SK-N-SH (cell line): ENCODE results near the gene SEMA3A. TPM values are rescaled to one million over a fixed set of nuclear protein-coding genes. Genes with fewer than 3 reads are reported as not detected.

Source experiments
- CTCF ChIA-PET: fragments of 300-600, 350-600 bp; formaldehyde crosslinking; extraction: SDS; loops from one replicate; lab custom pipeline; 2021; lab: Yijun Ruan, JAX
- POLR2A ChIA-PET: fragments of 350-600 bp; sonication (Branson Sonifier 250); formaldehyde crosslinking; extraction: SDS; loops from one replicate; lab custom pipeline; 2020; ENCODE audit warnings: antibody characterized with exemption, inconsistent platforms; lab: Yijun Ruan, JAX
- DNase-seq: peaks from one replicate; pipeline ENCODE4 v3.0.0; 2012
- H2AFZ ChIP-seq: fragments of 200-600 bp; sonication (generic); 2 replicates; pipeline ENCODE4 v1.8.1; 2016; ENCODE audit warnings: antibody characterized with exemption, mild to moderate bottlenecking, low read depth
- H3F3A ChIP-seq: fragments of 200-600 bp; sonication (generic); replicated peaks from 2 replicates; pipeline ENCODE3; 2016; ENCODE audit warnings: antibody characterized with exemption, mild to moderate bottlenecking; ENCODE audit not compliant: insufficient read depth
- H3K27ac ChIP-seq, 2 experiments: fragments of 200-500 bp in 1 of 2; fragments of 200-600 bp in 1 of 2; sonication (Bioruptor generic) in 1 of 2; sonication (generic), shearing (Covaris generic) in 1 of 2; 2 replicates each; pipeline versions ENCODE4 v1.5.1 to v1.6.1; 2014 to 2016; ENCODE audit warnings: low read depth in 2 of 2, inconsistent platforms in 1 of 2, low read length in 1 of 2, mild to moderate bottlenecking in 1 of 2, mixed read lengths in 1 of 2
- H3K27me3 ChIP-seq: fragments of 200-600 bp; sonication (generic), shearing (Covaris generic); 2 replicates; pipeline ENCODE4 v1.6.1; 2016; ENCODE audit warnings: mixed run types; ENCODE audit not compliant: insufficient read depth
- H3K36me3 ChIP-seq, 2 experiments: fragments of 200-500 bp in 1 of 2; fragments of 200-600 bp in 1 of 2; sonication (Bioruptor generic) in 1 of 2; sonication (generic) in 1 of 2; replicated peaks in 1 of 2; 2 replicates each; pipeline versions ENCODE3 to v1.5.1; 2014 to 2016; ENCODE audit warnings: low read length in 1 of 2, mild to moderate bottlenecking in 1 of 2; ENCODE audit not compliant: insufficient read depth in 2 of 2, control insufficient read depth in 1 of 2
- H3K4me1 ChIP-seq, 2 experiments: fragments of 200-500 bp in 1 of 2; fragments of 200-600 bp in 1 of 2; sonication (Bioruptor generic) in 1 of 2; sonication (generic), shearing (Covaris generic) in 1 of 2; 2 replicates each; pipeline versions ENCODE4 v1.5.1 to v1.6.1; 2014 to 2016; ENCODE audit warnings: low read depth in 1 of 2, low read length in 1 of 2, mixed run types in 1 of 2; ENCODE audit not compliant: insufficient read depth in 2 of 2, control insufficient read depth in 1 of 2
- H3K4me2 ChIP-seq: fragments of 200-600 bp; sonication (generic), shearing (Covaris generic); 2 replicates; pipeline ENCODE4 v1.6.1; 2017; ENCODE audit warnings: mixed run types
- H3K4me3 ChIP-seq, 2 experiments: fragments of 200-500 bp in 1 of 2; fragments of 200-600 bp in 1 of 2; sonication (Bioruptor generic) in 1 of 2; sonication (generic), shearing (Covaris generic) in 1 of 2; 2 replicates each; pipeline versions ENCODE4 v1.5.1 to v1.8.1; 2014 to 2016; ENCODE audit warnings: low read depth in 2 of 2, inconsistent platforms in 1 of 2, low read length in 1 of 2, mild to moderate bottlenecking in 1 of 2, mixed read lengths in 1 of 2, moderate library complexity in 1 of 2
- H3K79me2 ChIP-seq: fragments of 200-600 bp; sonication (generic); 2 replicates; pipeline ENCODE4 v1.8.1; 2017; ENCODE audit warnings: mild to moderate bottlenecking; ENCODE audit not compliant: insufficient read depth
- H3K9ac ChIP-seq: fragments of 200-600 bp; sonication (generic); 2 replicates; pipeline ENCODE4 v1.6.1; 2017; ENCODE audit warnings: mixed run types
- H3K9me2 ChIP-seq: fragments of 200-600 bp; sonication (generic); 2 replicates; pipeline ENCODE4 v1.6.1; 2017; ENCODE audit warnings: mixed run types
- H3K9me3 ChIP-seq: fragments of 200-600 bp; sonication (generic); 2 replicates; pipeline ENCODE4 v1.6.1; 2017; ENCODE audit warnings: mixed run types, mild to moderate bottlenecking, moderate library complexity
- H4K20me1 ChIP-seq: fragments of 200-600 bp; sonication (generic); 2 replicates; pipeline ENCODE4 v1.6.1; 2017; ENCODE audit warnings: mild to moderate bottlenecking, mixed run types; ENCODE audit not compliant: insufficient read depth
- CHD2 ChIP-seq: fragments of 150-350 bp; IDR thresholded peaks from 2 replicates; pipeline ENCODE4 v1.6.1; 2018; ENCODE audit warnings: low read length; ENCODE audit not compliant: partially characterized antibody
- EP300 ChIP-seq, 2 experiments: IDR thresholded peaks; 2 replicates each; pipeline versions ENCODE4 v1.4.0 to v1.6.1; 2012; ENCODE audit warnings: borderline replicate concordance in 1 of 2, low read depth in 1 of 2, low read length in 1 of 2
- EZH2phosphoT487 ChIP-seq: fragments of 200-600 bp; sonication (generic); IDR thresholded peaks from 2 replicates; pipeline ENCODE4 v1.6.1; 2017; ENCODE audit warnings: low read depth, mixed run types, mild to moderate bottlenecking, antibody characterized with exemption, moderate library complexity, borderline replicate concordance
- FOSL2 ChIP-seq: IDR thresholded peaks from 2 replicates; pipeline ENCODE4 v1.4.0; 2012; ENCODE audit warnings: low read depth, mild to moderate bottlenecking, moderate library complexity, borderline replicate concordance
- IRF3 ChIP-seq: fragments of 150-350 bp; IDR thresholded peaks from 2 replicates; pipeline ENCODE4 v1.6.1; 2016; ENCODE audit warnings: mild to moderate bottlenecking, low read depth, low read length
- JUND ChIP-seq: IDR thresholded peaks from 2 replicates; pipeline ENCODE4 v1.4.0; 2012
- MAX ChIP-seq: IDR thresholded peaks from 2 replicates; pipeline ENCODE4 v1.4.0; 2012; ENCODE audit warnings: low read depth
- NFIC ChIP-seq: IDR thresholded peaks from 2 replicates; pipeline ENCODE4 v1.4.0; 2012; ENCODE audit warnings: borderline replicate concordance
- PBX3 ChIP-seq: IDR thresholded peaks from 2 replicates; pipeline ENCODE4; 2012
- POLR2AphosphoS5 ChIP-seq: IDR thresholded peaks from 2 replicates; pipeline ENCODE4 v1.6.1; 2012; ENCODE audit warnings: low read depth, low read length
- RAD21 ChIP-seq: IDR thresholded peaks from 2 replicates; pipeline ENCODE4 v1.6.1; 2012; ENCODE audit warnings: mild to moderate bottlenecking, low read length
- RFX5 ChIP-seq: IDR thresholded peaks from 2 replicates; pipeline ENCODE4 v1.6.1; 2012; ENCODE audit warnings: mild to moderate bottlenecking, improper control_type of control experiment, low read length
- RXRA ChIP-seq: IDR thresholded peaks from 2 replicates; pipeline ENCODE4 v1.4.0; 2012; ENCODE audit warnings: low read depth, mild to moderate bottlenecking, borderline replicate concordance
- SMC3 ChIP-seq: IDR thresholded peaks from 2 replicates; pipeline ENCODE4 v1.6.1; 2012; ENCODE audit warnings: low read depth, low read length, improper control_type of control experiment
- TAF1 ChIP-seq: IDR thresholded peaks from 2 replicates; pipeline ENCODE4 v1.6.1; 2012; ENCODE audit warnings: low read depth, mild to moderate bottlenecking, low read length, moderate library complexity, borderline replicate concordance
- TCF12 ChIP-seq: IDR thresholded peaks from 2 replicates; pipeline ENCODE4 v1.4.0; 2012
- WGBS: methylation state at CpG from one replicate; pipeline ENCODE4 v1.1.6; 2017; ENCODE audit warnings: low lambda C conversion rate; 5-methylcytosine and 5-hydroxymethylcytosine counted together
- polyA plus RNA-seq, 3 experiments: library from polyadenylated mRNA; depleted of rRNA; stranded (reverse); fragments of >200 nt; gene quantifications; 2 replicates each; pipeline ENCODE4 v1.2.3, GENCODE V29; 2012

Gene SEMA3A
- polyA plus RNA-seq, 1 of the 3 experiments (the other 2 are of a cell fraction), result 15.9 TPM

- Histone ChIP-seq H3K27me3 (no peaks in the 10 kb centered on the region), H3K4me3 (no peak overlapping the region), H3K4me2 (no peak overlapping the region), H3K27ac (no peak overlapping the region), H2AFZ (peak overlapping the region; percentile 11; the same call in 1 of the 2 replicates), H4K20me1 (no peaks in the 10 kb centered on the region), H3K9ac (no peak overlapping the region), H3K79me2 (peaks cover 19% of the 10 kb centered on the region), H3K9me3 (no peaks in the 10 kb centered on the region), H3K9me2 (no peaks in the 10 kb centered on the region), H3K4me1 (peaks cover 0 to 17% of the 10 kb centered on the region in 2 experiments; a peak in 2 of 4 replicates), H3F3A (peaks cover 15% of the 10 kb centered on the region), H3K36me3 (peaks cover 0 to 4% of the 10 kb centered on the region in 2 experiments)
- WGBS, result 95% methylated on average over 1 of the region's 1 CpG
- no peak for DNase-seq
- POLR2A ChIA-PET, result no interaction called here
- no peak for TF ChIP-seq JUND
- no peak for TF ChIP-seq PBX3
- TF ChIP-seq POLR2AphosphoS5, result no peak
- TF ChIP-seq IRF3, result no peak
- no peak for TF ChIP-seq MAX
- no peak for TF ChIP-seq EP300 (IDR thresholded peaks at IDR 0.05; ENCODE audit: borderline replicate concordance in 1 of 2, low read depth in 1 of 2, low read length in 1 of 2)
- TF ChIP-seq EZH2phosphoT487, result no peak
- TF ChIP-seq NFIC, result no peak
- CTCF ChIA-PET, result interaction anchor here (1.1 to 1.5 kb wide), 3 partner anchors 9 to 126 kb away, joined by 3 read pairs; no protein-coding TSS in a partner anchor
Measured at GRCh38 chr7:84183741-84184140, 10.8 kb downstream of the SEMA3A start.

GRCh38 chr7:84182301-84182700 is 12.3 kb downstream of the SEMA3A start:
- Histone ChIP-seq H3K79me2 (peaks cover 19% of the 10 kb centered on the region), H4K20me1 (no peaks in the 10 kb centered on the region), H3F3A (peaks cover 2% of the 10 kb centered on the region), H3K9me2 (no peaks in the 10 kb centered on the region), H3K27me3 (no peaks in the 10 kb centered on the region), H3K27ac (no peak overlapping the region), H3K9me3 (no peaks in the 10 kb centered on the region), H3K4me1 (peaks cover 0 to 6% of the 10 kb centered on the region in 2 experiments; a peak in 2 of 4 replicates), H2AFZ (no peak overlapping the region), H3K4me3 (no peak overlapping the region), H3K9ac (no peak overlapping the region), H3K36me3 (peaks cover 0 to 4% of the 10 kb centered on the region in 2 experiments), H3K4me2 (no peak overlapping the region)
- ChIA-PET CTCF (interaction anchor here (1.0 kb wide), 3 partner anchors 10 to 235 kb away, joined by 3 to 4 read pairs (median 4); no protein-coding TSS in a partner anchor), POLR2A (no interaction called here)
- no peak for DNase-seq
- WGBS, result 97% methylated on average over 1 of the region's 1 CpG
- no peak for TF ChIP-seq SMC3
- TF ChIP-seq RXRA, result no peak
- TF ChIP-seq TCF12, result no peak
- TF ChIP-seq RFX5, result no peak
- TF ChIP-seq CHD2, result no peak
- TF ChIP-seq FOSL2, result no peak
- no peak for TF ChIP-seq TAF1
- no peak for TF ChIP-seq PBX3
- no peak for TF ChIP-seq RAD21
- TF ChIP-seq EZH2phosphoT487, result no peak
